Endothelial cell of umbilical vein (primary cell): ENCODE data around the gene VSTM4. TPM values are rescaled to one million over a fixed set of nuclear protein-coding genes. Genes with fewer than 3 reads are reported as not detected.
A peak's percentile ranks its signal among the peaks of the same experiment; 100 is the strongest.

Experiments
- Bru-seq: library from RNA; stranded (reverse); fragments of 400-500 nt; gene quantifications from one replicate; lab custom pipeline; 2021; lab: Mats Ljungman, UMichigan
- BruChase-seq, 2 experiments: library from RNA; stranded (reverse); fragments of 400-500 nt; gene quantifications; one replicate each; lab custom pipeline; 2021; lab: Mats Ljungman, UMichigan
- BruUV-seq: library from RNA; stranded (reverse); fragments of 400-500 nt; replicated peaks from 2 replicates; lab custom pipeline; 2021; lab: Mats Ljungman, UMichigan
- CTCF ChIA-PET: fragments of 300-600, 350-600 bp; sonication (Branson Sonifier 250); formaldehyde crosslinking; loops from one replicate; lab custom pipeline; 2021; ENCODE audit warnings: antibody characterized with exemption, inconsistent platforms; lab: Charles Lee
- POLR2A ChIA-PET: fragments of 300-600, 350-600 bp; sonication (Branson Sonifier 250); formaldehyde crosslinking; loops from one replicate; lab custom pipeline; 2021; ENCODE audit warnings: antibody characterized with exemption, inconsistent platforms; lab: Charles Lee
- DNase-seq: peaks from one replicate; pipeline ENCODE4 v3.0.0-alpha.2; 2011; ENCODE audit warnings: low read depth, low spot score
- FAIRE-seq: peaks from 2 replicates; lab custom pipeline; 2011; peaks lifted over from hg19 to GRCh38; lab: Jason Lieb, UNC
- H2AFZ ChIP-seq: 2 replicates; pipeline ENCODE4 v1.6.0; 2012; ENCODE audit warnings: low read depth, low read length, control low read depth, inconsistent platforms
- H3K27ac ChIP-seq: 2 replicates; pipeline ENCODE4 v1.5.1; 2011; ENCODE audit warnings: low read depth, mild to moderate bottlenecking, control low read depth, low read length, moderate library complexity; ENCODE audit not compliant: insufficient read depth
- H3K27me3 ChIP-seq, 2 experiments: 2 replicates each; pipeline versions ENCODE4 v1.6.0 to v1.6.1; 2011; ENCODE audit warnings: low read length in 2 of 2, mixed read lengths in 1 of 2; ENCODE audit not compliant: control insufficient read depth in 2 of 2, insufficient read depth in 2 of 2
- H3K36me3 ChIP-seq, 2 experiments: 2 replicates in 1 of 2; 3 replicates in 1 of 2; pipeline ENCODE4 v1.5.1; 2011; ENCODE audit warnings: low read length in 2 of 2, mild to moderate bottlenecking in 1 of 2, moderate library complexity in 1 of 2; ENCODE audit not compliant: control insufficient read depth in 2 of 2, insufficient read depth in 2 of 2; ENCODE audit errors: extremely low read depth in 1 of 2
- H3K4me1 ChIP-seq: 3 replicates; pipeline ENCODE4 v1.5.1; 2011; ENCODE audit warnings: mild to moderate bottlenecking, low read length; ENCODE audit not compliant: control insufficient read depth, insufficient read depth; ENCODE audit errors: extremely low read depth
- H3K4me2 ChIP-seq: 2 replicates; pipeline ENCODE4 v1.6.1; 2011; ENCODE audit warnings: low read length, control low read depth, mixed read lengths; ENCODE audit not compliant: insufficient read depth
- H3K4me3 ChIP-seq, 3 experiments: fragments of 200-600 bp in 1 of 3; sonication (generic), shearing (Covaris generic) in 1 of 3; replicated peaks in 1 of 3; 2 replicates each; pipeline ENCODE4 v1.5.1; 2011 to 2016; ENCODE audit warnings: control low read depth in 3 of 3, low read length in 3 of 3, mild to moderate bottlenecking in 2 of 3, inconsistent platforms in 1 of 3, low read depth in 1 of 3, moderate library complexity in 1 of 3; ENCODE audit not compliant: insufficient read depth in 1 of 3
- H3K79me2 ChIP-seq: 2 replicates; pipeline ENCODE4 v1.6.0; 2012; ENCODE audit warnings: low read length, inconsistent platforms; ENCODE audit not compliant: control insufficient read depth, insufficient read depth
- H3K9ac ChIP-seq: replicated peaks from 2 replicates; pipeline ENCODE3; 2011; ENCODE audit warnings: low read length, control low read depth; ENCODE audit not compliant: insufficient read depth; ENCODE audit errors: extremely low read depth
- H3K9me1 ChIP-seq: replicated peaks from 3 replicates; pipeline ENCODE4 v1.6.0; 2011; ENCODE audit warnings: mild to moderate bottlenecking, low read length; ENCODE audit not compliant: control insufficient read depth, insufficient read depth; ENCODE audit errors: extremely low read depth
- H3K9me3 ChIP-seq: replicated peaks from 2 replicates; pipeline ENCODE4 v1.5.1; 2012; ENCODE audit warnings: low read length, inconsistent platforms; ENCODE audit not compliant: control insufficient read depth, insufficient read depth
- H4K20me1 ChIP-seq: replicated peaks from 2 replicates; pipeline ENCODE3; 2011; ENCODE audit warnings: mild to moderate bottlenecking, low read length; ENCODE audit not compliant: control insufficient read depth, insufficient read depth; ENCODE audit errors: extremely low read depth
- FOS ChIP-seq: IDR thresholded peaks from 2 replicates; pipeline ENCODE4 v1.6.1; 2011; ENCODE audit warnings: mild to moderate bottlenecking, low read length, moderate library complexity, borderline replicate concordance; ENCODE audit not compliant: insufficient read depth
- JUN ChIP-seq: IDR thresholded peaks from 2 replicates; pipeline ENCODE4 v1.6.1; 2011; ENCODE audit warnings: borderline replicate concordance, low read depth; ENCODE audit not compliant: insufficient read length, insufficient read depth
- MAX ChIP-seq: IDR thresholded peaks from 2 replicates; pipeline ENCODE4 v1.6.1; 2011; ENCODE audit not compliant: insufficient read depth, insufficient read length
- POLR2A ChIP-seq: IDR thresholded peaks from 2 replicates; pipeline ENCODE4 v1.6.1; 2012; ENCODE audit warnings: low read depth, mild to moderate bottlenecking, control low read depth, low read length
- dilution Hi-C: fragments of 300-500 bp; cut with MboI; formaldehyde crosslinking; loops from one replicate; pipeline ENCODE4 v1.15.0; 2019; ENCODE audit warnings: low sequenced_read_pairs; ENCODE audit not compliant: extremely low pct_ligation_motif_present
- intact Hi-C: fragments of 100-400 bp; cut with micrococcal nuclease; formaldehyde crosslinking; loops from one replicate; pipeline ENCODE4 v1.10.0; 2022
- long read RNA-seq: library from polyadenylated mRNA; stranded (forward); transcript quantifications from one replicate; pipeline ENCODE4 v2.0.0, GENCODE V29; 2021
- polyA minus RNA-seq, 3 experiments: library from RNA; depleted of rRNA, polyadenylated mRNA; stranded (reverse); fragments of >200 nt; gene quantifications; 1 replicate in 1 of 3; 2 replicates in 2 of 3; pipeline ENCODE4 v1.2.3, GENCODE V29; 2011
- polyA plus RNA-seq, 4 experiments: library from polyadenylated mRNA; depleted of rRNA in 3 of 4; stranded (reverse) in 3 of 4; unstranded in 1 of 4; fragments of >200 nt; gene quantifications; 2 replicates each; pipeline versions ENCODE4 v1.2.1 to v1.2.3, GENCODE V29; 2011 to 2012; ENCODE audit warnings: missing spikeins in 1 of 4
- total RNA-seq: library from RNA; stranded (reverse); gene quantifications from 2 replicates; pipeline ENCODE4 v1.2.3, GENCODE V29; 2021

Gene VSTM4
- total RNA-seq (0.07 and 0.12 TPM in 2 replicates), polyA plus RNA-seq (0.06 and 0.07 TPM in 2 replicates), polyA minus RNA-seq (0.23 and 0.39 TPM in 2 replicates), Bru-seq, nascent RNA (percentile 18 among the genes with signal in this experiment), BruChase-seq, experiment 1, labeled RNA remaining after a 6-hour chase (percentile 11 among the genes with signal in this experiment), BruChase-seq, experiment 2, labeled RNA remaining after a 2-hour chase (percentile 11 among the genes with signal in this experiment)
- 0.04 TPM in 2 replicates for polyA plus RNA-seq (2011; cell fraction: cytosol; rRNA removed)
- 0.07 TPM in 2 replicates for polyA plus RNA-seq (2011; cell fraction: nucleus; rRNA removed)
- polyA plus RNA-seq (2012): 0.31 and 0.33 TPM in 2 replicates
- not detected for polyA minus RNA-seq (2011; cell fraction: cytosol; rRNA and poly(A)+ RNA removed)
- polyA minus RNA-seq (2011; cell fraction: nucleus; rRNA and poly(A)+ RNA removed): 0.38 TPM in 1 of 2 replicates, not detected in the other
- long read RNA-seq: 0 reads

GRCh38 chr10:49115015-49115795, at the start of gene VSTM4:
Gene VSTM4 (minus strand): TSS chr10:49115522. CDS start chr10:49115485, 37 bp downstream.
- Histone ChIP-seq H3K4me1 (no peaks in the 10 kb centered on the region), H3K36me3 (no peaks in the 10 kb centered on the region), H3K9me1 (no peaks in the 10 kb centered on the region), H3K4me3 (peak within 1 kb of the TSS in 1 of 3 experiments; percentile 40), H2AFZ (peak within 1 kb of the TSS; percentile 52), H3K27ac (no peak within 1 kb of the TSS), H3K4me2 (peak within 1 kb of the TSS; percentile 8), H3K79me2 (no peaks in the 10 kb centered on the region), H3K27me3 (peaks cover 18 to 23% of the 10 kb centered on the region in 2 experiments), H3K9me3 (no peaks in the 10 kb centered on the region), H3K9ac (peak within 1 kb of the TSS; percentile 33), H4K20me1 (no peaks in the 10 kb centered on the region)
- ChIA-PET CTCF (interaction anchor here (1.5 kb wide), 1 partner anchor 457 kb away, joined by 4 read pairs; no protein-coding TSS in a partner anchor), POLR2A (no interaction called here)
- TF ChIP-seq FOS (no peak), MAX (no peak), POLR2A (no peak), JUN (no peak)
- dilution Hi-C loops: no loop called here
- intact Hi-C loops: no loop called here
- BruUV-seq: no TSS peak
- DNase-seq: peak; percentile 20
- FAIRE-seq: no peak
